Hepatic stellate cell (primary cell): ENCODE data around the gene COL18A1.
A peak's percentile ranks its signal among the peaks of the same experiment; 100 is the strongest.
"Not testable (repeated sequence)": the region's sequence is repeated elsewhere in the genome, so short reads cannot be mapped to it uniquely, and the experiment has no call there.

Source experiments
- DNase-seq: peaks from one replicate; pipeline ENCODE4 v3.0.0; 2011; ENCODE audit warnings: low spot score

Gene COL18A1

DNA sequence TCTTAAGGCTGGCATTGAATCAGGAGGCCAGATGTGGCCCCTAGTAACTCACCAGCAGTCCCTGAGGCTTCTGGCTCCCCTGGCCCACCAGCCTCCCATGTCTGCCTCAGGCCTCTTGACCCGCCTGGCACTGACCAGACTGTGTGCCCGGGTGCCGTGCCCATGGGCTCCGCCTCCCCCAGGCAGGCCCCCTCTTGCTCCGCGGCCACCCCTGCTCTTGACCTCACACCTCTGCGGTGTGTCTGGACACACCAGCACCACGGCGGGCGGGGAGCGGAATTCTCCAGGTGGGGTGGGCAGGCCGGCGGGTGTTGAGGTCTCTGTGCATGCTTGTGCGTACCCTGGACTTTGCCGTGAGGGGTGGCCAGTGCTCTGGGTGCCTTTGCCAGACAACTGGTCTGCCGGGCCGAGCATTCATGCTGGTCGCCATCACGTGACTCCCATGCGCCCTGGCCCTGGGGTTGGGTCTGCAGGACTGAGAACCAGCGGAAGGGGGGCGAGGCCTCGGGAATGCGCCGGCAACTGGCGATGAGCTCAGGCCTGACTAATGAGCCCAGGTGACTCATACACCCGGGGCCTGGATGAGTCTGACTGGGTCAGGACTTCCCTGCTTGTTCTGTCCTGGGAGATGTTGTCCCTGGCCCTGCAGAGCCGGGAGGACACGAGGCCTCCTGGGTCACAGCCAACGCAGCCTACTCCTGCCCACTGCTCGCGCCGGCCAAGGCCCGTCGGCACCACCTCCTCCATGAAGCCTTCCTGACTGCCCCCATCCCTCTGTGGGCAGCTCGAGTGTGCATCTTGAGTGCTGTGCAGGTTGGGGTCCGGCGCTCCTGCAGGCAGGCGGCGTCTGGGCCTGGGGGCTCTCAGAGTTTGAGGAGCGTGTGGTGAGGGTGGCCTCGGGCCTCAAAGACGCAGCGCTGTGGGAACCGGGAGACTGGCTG lies 22.6 kb downstream of the COL18A1 start:
- peak; percentile 100 for DNase-seq

DNA sequence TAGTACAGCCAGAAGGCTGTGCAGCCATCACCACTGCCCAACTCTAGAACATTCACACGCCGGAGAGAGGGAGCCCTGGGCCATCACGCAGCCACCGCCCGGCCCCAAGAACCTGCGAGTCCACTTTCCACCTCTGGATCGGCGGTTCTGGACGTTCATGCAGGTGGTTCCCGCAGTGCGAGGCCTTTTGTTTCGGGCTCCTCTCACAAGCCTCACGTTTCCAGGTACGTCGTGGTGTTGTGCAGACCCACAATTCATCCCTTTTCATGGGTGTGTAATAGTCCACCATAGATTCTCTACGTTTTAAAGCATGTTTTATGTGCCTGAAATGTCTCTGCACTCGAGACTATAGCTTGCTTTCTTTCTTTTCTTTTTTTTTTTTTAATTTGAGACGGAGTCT lies 23.6 kb downstream of the COL18A1 start:
- no peak for DNase-seq

DNA sequence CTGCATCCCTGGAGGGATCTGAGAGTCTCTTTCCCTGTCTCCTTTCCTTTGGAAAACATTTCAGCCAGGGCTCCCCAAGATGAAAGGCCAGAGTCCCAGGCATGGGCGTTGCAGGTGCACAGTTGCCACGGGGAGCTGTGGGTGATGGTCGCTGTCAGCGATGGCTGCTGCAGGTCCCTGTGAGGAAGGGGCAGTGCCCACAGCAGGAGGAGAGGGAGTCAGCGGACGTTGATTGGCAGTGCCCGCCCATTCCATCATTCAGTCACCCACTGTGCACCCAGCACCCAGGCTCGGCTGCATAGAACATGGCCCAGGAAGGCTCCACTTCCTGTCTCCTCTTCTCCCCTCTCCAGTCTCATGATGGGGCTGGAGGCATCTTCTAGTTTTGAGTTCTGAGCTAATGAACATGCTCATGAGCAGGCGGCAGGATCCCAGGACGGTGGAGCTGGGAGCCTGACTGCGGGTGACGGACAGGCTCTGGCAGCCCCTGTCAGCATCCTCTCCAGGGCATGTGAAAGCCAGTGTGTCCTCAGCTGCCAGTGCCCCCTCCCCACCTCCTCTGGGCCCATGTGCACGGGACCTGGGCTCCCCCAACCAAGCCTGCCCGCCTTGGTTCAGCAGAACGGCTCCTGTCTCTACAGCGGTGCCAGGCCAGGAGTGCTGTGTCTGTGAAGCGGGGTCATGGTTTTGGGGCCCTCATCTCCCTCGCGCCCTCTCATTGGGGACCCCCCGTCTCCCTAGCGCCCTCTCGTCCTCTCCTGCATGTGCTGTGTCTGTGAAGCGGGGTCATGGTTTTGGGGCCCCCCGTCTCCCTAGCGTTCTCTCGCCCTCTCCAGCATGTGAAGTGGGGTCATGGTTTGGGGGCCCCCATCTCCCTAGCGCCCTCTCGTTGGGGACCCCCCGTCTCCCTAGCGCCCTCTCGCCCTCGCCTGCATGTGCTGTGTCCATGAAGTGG lies 24.5 kb downstream of the COL18A1 start:
- DNase-seq, result no peak

DNA sequence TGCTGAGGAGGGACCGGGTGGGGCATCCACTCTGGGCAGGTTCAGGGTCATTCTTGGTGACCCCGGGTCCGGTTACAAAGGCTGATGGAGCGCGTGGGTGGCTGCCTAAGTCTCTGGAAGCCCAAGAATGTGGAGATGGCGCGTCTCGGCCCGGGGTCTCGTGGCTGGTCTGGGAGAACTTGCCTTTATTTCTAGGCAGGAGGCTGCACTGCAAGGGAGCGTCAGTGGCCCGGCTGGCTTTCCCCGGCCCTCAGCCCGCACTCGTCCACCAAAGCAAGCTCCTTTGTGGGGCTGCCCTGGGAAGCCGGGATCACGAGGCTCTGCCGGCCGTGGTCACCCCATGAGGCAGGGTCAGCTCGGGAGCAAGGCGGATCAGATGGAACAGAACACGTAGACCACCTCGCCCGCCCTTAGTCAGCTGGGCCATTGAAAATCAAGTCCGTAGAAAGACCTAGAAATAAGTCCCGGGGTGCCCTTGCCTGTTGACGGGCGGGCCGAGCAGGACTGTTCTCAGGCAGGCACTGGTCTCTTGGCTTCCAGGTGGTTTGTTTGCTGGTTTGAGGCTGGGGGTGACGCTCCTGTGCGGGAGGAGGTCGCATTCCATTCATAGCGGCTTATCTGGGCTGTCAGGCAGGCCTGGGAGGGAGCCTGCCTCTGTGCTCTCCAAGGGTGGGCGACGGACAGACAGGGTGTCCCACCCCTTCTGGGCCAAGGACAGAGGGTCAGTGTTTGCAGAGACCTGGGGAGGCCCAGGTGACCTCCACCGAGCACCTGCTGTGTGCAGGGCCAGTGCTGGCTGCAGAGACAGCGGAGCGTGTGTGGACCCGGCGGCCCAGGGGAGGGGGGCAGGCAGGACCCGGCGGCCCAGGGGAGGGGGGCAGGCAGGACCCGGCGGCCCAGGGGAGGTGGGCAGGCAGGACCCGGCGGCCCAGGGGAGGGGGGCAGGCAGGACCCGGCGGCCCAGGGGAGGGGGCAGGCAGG lies 25.8 kb downstream of the COL18A1 start:
- DNase-seq, result no peak

DNA sequence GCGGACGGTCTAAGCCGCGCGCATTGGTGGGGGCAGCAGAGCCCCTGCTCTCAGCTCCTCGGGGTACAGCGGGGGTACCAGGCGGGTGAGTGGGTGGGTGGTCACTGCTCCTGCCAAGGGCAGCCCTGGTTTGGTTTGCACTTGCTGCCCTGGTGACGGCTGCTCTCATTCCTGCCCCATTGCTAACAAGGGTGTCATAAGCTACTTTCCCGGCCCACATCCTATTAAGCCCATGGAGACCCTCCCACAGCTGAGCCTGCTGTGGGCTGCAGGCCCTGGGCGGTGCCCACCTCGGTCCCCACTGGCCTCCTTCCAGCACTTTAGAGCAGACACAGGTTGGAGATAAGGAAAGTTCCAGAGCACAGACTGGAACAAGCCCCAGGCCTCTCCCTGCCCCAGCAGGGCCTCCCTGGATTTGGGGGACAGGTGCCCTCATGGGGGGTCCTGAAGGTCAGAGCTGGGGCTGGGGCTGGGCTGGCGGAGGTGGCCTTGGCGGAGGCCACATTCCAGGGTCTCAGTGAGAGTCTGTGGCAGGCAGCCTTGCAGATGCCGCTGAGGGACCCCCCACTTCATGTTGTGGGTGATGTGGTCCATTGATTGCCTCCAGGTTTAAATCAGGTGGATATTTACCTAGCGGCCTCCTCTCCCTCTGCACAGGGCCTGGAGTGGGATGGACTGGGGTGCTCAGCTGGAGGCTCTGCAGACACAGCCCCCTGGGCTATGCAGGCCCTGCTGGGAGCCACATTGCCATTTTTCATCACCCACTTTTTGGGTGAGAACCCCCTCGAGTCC lies 27.0 kb downstream of the COL18A1 start:
- DNase-seq, result no peak

DNA sequence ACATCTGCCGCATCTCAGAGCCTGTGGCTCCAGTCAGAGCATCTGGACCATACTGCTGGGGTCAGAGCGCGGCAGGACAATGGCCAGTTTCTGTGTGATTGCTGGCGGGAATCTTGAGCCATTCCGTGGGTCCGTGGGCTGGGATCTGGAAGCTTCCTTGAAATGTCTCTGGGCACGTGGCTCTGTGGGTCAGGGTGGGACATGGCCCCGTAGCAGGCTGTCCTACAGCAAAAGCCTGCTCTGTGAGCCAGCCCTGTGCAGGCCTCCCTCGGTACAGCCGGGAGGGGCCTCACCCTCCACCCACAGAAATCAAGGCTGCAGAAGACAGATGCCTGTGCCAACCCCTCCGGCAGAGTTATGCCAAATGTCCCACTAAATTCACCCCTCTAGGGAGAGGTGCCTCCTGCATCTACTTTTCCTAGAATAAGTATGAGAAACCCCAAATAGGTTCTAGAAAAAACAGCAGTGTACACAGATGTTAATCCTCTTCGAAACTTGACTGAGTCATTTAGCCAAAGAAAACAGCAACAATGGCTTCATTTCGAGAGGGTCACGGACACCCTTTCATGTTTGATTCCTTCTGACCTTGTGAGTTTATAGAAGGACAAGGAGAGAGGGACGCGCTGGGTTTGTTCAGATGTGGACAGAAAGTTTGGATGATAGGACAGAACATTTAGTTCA lies 27.8 kb downstream of the COL18A1 start:
- peak; percentile 90 for DNase-seq

DNA sequence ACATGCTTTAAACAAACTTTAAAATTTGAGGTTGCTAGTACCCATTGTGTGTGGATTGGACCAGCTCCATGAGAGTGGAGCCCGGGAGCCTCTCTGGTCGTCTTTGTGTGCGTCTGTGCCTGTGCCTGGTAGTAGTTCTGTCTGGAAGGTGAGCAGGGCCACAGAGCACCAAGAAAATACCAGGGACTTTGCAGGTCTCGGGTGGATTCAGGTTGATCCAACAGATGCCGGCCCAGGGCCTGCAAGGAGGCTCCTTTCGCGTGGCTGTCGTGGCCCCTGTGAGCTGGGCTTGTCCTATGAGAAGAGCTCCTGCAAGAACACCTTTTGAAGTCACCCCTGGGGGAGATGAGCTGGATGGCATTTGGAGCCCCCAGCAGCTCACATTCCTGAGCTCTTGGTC lies 28.3 kb downstream of the COL18A1 start:
- no peak for DNase-seq

DNA sequence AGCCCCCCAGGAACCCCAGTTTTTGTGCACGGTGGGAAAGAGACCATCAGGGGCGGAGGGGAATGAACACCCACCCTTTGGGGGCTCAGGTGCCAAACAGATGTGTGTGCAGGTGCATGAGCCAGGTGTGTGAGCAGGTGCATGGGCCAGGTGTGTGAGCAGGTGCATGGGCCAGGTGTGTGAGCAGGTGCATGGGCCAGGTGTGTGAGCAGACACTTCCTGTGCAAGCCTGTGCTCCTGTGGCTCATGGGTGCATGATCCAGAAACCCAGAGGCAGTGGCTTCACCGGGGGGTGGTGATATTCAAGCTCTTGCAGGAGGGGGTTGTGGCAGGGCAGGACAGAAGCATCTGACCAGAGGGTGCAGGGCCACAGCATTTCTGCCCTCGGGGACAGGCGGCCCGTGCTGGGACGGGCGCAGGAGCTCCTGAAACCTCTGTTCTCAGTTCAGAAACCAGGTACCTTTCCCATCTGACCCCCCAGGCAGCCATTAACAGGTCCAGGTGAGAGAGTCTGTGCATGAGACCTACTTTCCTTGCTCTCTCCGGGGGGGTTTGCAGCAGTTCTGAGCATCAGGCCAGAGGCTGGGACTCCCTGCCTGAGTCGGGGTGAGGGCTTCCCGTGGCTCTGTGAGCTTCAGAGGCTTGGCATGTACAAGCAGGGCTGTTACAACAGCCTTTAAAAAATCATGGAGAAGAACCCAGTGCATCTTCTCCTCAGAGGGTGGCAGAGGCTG lies 29.1 kb downstream of the COL18A1 start:
- DNase-seq, result no peak

DNA sequence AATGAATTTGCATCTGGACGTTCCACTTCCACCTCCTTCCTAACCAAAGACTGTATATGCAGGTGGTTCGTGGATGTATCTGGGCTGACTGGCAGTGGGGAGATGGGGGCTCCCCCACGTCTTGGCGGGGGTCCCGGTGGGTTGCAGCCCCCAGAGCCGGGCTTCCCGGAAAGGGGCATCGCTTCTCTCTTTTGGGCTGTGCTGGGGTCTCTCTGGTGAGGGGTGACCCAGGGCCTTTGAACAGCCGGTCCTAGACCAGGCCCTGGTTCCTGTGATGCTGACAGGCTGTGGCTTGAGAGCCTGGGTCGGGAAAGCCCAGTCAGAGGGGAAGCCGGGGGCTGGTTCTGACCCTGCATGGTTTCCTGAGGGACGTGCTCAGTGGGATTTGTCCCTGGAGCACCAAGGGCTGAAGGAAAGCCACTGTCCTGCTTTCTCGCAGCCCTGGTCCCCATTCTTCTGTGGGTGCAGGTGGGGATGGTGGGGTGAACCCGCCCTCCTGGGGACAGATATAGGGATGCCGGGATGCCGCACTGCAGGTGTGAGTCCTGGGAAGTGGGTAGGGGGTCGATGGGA lies 29.8 kb downstream of the COL18A1 start:
- no peak for DNase-seq

DNA sequence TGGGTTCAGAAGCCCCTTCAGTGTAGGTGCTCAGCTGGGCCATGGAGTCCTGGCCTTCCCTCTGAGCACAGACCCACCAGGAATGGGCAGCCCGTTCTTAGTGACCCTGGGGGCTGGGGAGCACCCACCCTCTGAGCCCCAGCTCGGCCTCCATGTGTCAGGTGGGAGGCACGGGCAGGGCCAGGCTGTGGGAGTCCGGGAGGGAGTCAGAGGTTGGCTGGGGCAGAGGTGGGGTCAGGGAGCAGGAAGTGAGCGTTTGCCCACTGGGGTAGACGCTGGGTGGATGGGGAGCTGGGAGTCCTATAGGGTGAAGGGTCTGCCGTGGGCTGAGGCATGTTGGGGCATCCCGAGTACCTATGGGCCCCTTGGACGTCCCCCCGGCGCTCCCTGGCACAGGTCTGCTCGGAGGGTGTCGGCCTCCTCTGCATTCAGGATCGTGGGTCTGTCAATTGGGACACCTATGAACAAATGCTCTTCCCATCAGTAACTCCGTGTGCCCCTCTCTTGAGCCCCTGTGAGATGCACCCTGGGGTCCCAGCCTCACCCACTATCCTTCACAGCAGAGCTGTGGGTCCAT lies 30.5 kb downstream of the COL18A1 start:
- no peak for DNase-seq

DNA sequence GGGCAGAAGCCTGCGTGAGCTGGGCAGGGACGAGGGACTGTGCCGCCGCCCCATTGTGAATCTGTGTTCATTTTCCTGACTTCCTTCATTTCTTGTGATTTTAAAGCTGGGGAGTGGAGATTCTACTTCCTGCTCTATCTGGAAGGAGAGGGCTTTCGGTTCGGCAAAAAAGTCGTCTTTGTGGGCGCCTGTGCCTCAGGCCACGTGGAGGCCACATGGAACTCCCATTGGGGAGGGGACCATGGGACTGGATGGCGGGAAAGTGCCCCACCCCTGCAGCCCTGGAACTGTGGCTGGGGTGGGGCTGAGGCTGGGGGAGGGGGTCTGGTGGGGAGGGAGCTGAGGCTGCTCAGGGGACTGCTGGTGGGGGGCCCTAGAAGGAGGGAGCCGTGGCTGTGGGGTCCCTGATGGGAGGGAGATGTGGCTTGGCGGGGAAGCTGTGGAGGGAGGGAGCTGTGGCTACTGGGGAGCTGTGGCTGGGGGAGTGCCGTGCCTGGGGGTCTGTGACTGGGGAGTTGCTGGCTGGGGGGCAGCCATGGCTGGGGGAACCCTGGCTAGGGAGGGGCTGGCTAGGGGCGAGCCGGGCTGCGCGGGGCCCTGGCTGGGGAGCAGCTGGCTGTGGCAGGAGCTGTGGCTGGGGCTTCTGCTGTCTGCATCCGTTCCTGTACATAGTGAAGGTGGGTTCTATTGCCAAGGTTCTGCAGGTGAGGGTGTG lies 31.5 kb downstream of the COL18A1 start:
- no peak for DNase-seq

DNA sequence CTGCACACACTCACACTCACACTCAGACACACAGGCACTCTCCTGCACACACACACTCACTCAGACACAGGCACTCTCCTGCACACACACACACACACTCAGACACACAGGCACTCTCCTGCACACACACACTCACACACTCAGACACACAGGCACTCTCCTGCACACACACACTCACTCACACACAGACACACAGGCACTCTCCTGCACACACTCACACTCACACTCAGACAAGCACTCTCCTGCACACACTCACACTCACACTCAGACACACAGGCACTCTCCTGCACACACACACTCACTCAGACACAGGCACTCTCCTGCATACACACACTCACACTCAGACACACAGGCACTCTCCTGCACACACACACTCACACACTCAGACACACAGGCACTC lies 32.9 kb downstream of the COL18A1 start:
- not testable (repeated sequence) for DNase-seq

DNA sequence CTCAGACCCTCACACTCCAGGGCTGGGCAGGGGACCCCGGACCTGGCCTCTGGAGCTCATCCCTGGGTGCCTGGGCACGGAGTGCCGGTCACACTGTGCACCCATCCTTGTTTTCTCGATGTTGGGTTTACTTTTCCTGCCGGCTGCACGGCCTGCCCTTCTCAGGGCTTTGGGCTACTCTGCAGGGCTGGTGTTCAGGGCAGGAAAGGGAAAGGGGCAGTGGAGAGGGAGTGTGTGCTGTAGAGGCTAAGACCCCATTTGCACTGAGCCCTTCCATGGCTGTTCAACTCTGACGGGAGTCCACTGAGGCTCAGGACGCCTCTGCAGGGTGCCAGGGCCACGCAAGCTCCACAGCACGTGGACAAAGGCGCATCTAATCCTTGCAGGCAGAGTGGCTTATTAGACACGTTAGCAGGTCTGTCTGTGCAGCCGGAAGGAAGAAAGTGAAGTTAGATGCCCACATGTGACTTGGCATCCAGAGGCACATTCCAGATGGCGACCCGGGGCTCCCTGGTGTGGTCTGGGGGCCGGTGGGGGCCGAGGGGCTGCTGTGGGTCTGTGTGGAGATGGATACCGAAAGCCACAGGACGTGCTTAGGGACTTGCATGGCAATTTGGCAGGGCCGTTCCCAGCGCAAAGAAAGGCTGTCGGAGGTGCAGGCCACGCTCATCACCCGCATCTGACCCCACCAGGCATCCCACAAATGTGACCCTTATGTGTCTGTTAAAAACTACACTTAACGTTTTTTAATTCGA lies 33.6 kb downstream of the COL18A1 start:
- no peak for DNase-seq

DNA sequence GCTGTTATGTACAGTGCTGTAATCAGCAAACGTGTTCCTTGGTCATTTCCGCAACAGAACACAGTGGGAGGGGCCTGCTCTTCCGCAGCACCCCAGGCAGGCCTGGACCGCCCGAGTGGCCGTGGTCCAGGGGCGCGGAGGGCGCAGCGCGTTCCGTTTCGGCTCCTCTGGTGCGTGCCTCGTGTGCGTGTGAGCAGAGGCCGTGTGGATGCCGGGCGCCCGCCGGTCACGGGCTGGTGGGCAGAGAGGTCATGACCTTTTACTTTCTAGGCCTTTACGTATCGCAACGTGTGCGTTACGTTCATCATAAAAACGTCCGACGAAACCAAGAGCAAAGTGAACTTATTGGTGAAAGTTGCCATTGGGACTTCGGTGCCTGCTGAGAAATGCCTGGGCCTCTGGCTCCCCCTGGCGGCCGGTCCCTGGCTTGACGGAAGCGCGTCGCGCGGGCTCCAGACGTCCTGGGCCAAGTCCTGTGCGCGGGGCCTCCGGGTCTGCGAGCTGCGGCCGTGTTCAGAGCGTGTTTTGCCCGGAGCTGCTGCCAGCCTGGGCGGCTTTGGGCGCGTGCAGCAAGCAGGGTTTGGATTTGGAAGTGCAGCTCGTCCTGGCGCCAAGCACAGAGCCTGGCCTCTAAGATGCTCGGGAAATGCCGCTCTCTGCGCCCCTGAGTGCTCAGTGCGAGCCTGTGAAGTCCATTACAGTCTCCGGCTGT lies 34.4 kb downstream of the COL18A1 start:
- DNase-seq, result peak; percentile 93

DNA sequence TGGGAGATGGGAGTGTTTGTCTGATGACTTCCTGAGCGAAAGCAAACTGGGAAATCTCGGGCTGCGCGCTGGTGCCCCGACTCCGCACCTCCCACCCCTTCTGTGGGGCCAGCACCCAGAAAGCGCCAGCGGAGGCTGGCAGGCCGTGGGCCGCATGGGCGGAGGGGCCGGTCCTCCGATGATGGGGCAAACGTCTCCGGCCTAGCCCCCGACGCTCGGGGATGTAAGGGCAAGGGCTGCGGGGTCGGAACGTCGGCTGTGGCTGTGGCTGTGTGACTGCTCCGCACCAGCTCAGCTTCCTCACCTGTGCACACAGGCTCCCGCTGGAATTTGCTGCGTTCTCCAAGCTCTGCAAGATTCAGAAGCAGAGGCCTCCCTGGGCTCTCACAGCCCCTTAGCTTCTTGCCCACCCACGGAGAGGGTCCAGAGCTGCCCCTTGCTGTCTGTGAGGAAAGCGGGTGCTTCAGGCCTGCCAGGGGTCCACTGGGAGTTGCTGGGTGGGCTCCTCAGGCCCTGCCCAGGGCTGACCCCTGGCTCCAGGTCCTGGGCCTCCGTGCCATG lies 35.0 kb downstream of the COL18A1 start:
- no peak for DNase-seq

DNA sequence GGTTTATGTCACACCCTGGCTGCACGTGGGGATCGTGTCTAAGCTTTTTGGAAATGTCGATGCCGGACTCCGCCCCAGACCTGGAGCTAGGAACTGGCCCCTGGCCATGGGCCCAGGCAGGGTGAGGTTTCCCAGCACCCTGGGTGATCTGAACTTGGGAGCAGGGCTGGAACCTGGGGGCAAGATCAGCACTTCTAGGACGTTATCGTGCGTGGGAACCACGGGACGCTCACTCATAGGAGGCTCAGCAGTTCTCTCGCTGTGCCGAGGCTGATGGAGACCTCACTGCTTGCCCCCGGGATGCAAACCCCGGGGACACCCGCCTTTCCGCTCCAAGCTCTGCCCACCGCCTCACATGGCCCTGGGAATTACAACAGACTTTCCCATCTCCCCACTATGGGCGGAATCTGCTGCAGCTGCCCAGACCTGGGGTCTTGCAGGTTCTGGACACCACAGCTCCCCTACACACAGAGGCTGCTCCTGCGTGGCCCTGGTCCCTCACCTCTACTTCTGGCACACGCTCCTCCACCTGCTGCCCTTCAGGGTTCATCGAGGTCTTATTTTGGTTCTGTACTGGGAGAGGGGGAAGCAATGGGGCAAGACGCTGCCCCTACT lies 35.9 kb downstream of the COL18A1 start:
- DNase-seq, result no peak
